Neural crest cell (in vitro differentiated cells): Measurements from ENCODE around the gene WDR70. TPM values are rescaled to one million over a fixed set of nuclear protein-coding genes. Genes with fewer than 3 reads are reported as not detected.
"Not testable (repeated sequence)": the region's sequence is repeated elsewhere in the genome, so short reads cannot be mapped to it uniquely, and the experiment has no call there.

ENCODE experiments used
- DNase-seq: peaks from one replicate; pipeline ENCODE4 v3.0.0; 2021; ENCODE audit warnings: low read depth, mixed read lengths, low spot score
- H3K27ac Mint-ChIP-seq: one replicate; pipeline ENCODE4 v1.8.0; 2021; ENCODE audit warnings: mild to moderate bottlenecking, mixed read lengths; ENCODE audit not compliant: unreplicated experiment
- H3K27me3 Mint-ChIP-seq: 2 replicates; pipeline ENCODE4 v1.8.0; 2021; ENCODE audit warnings: low read depth, mild to moderate bottlenecking, mixed read lengths
- H3K36me3 Mint-ChIP-seq: 2 replicates; pipeline ENCODE4 v1.8.0; 2021; ENCODE audit warnings: low read depth, mild to moderate bottlenecking, mixed read lengths
- H3K4me1 Mint-ChIP-seq: 2 replicates; pipeline ENCODE4 v1.8.0; 2021; ENCODE audit warnings: mixed read lengths
- H3K4me3 Mint-ChIP-seq: one replicate; pipeline ENCODE4 v1.8.0; 2021; ENCODE audit warnings: mild to moderate bottlenecking, mixed read lengths
- H3K9me3 Mint-ChIP-seq: 2 replicates; pipeline ENCODE4 v1.8.0; 2021; ENCODE audit warnings: mixed read lengths
- CTCF ChIP-seq: fragments of 200-600 bp; sonication (generic); conservative IDR thresholded peaks from 2 replicates; pipeline ENCODE4 v1.5.0; 2021; ENCODE audit warnings: antibody characterized with exemption, mild to moderate bottlenecking
- total RNA-seq: library from RNA; stranded (reverse); gene quantifications from 2 replicates; pipeline ENCODE4 v1.2.1, GENCODE V29; 2021

The WDR70 gene
- total RNA-seq, 1 donor from 2014 or later, result 46.5 TPM

GRCh38 chr5:37668524-37669047 is 289.5 kb downstream of the WDR70 start:
- DNase-seq, result no peak
- peaks cover 2% of the 10 kb centered on the region for H3K9me3 Mint-ChIP-seq
- H3K4me1 Mint-ChIP-seq, result peaks cover 5% of the 10 kb centered on the region
- H3K27ac Mint-ChIP-seq, result no peak overlapping the region
- no peak for TF ChIP-seq CTCF
- peaks cover 7% of the 10 kb centered on the region for H3K36me3 Mint-ChIP-seq
- H3K4me3 Mint-ChIP-seq, result no peak overlapping the region
- no peaks in the 10 kb centered on the region for H3K27me3 Mint-ChIP-seq

- not testable (repeated sequence) for H3K4me3 Mint-ChIP-seq, H3K27ac Mint-ChIP-seq, H3K4me1 Mint-ChIP-seq, DNase-seq, H3K27me3 Mint-ChIP-seq, H3K9me3 Mint-ChIP-seq, H3K36me3 Mint-ChIP-seq
These were observed 293.0 kb downstream of the WDR70 start for GRCh38 chr5:37672118-37672588.

GRCh38 chr5:37674361-37674760 is 295.2 kb downstream of the WDR70 start:
- peaks cover 12% of the 10 kb centered on the region for H3K36me3 Mint-ChIP-seq
- not testable (repeated sequence) for DNase-seq, H3K27ac Mint-ChIP-seq, H3K4me1 Mint-ChIP-seq, H3K27me3 Mint-ChIP-seq, H3K4me3 Mint-ChIP-seq, H3K9me3 Mint-ChIP-seq

- not testable (repeated sequence) for H3K27ac Mint-ChIP-seq, H3K27me3 Mint-ChIP-seq, DNase-seq, H3K4me3 Mint-ChIP-seq
- Mint-ChIP-seq H3K9me3 (peaks cover 28% of the 10 kb centered on the region), H3K4me1 (peaks cover 11% of the 10 kb centered on the region), H3K36me3 (peaks cover 45% of the 10 kb centered on the region)
These were observed 300.2 kb downstream of the WDR70 start for GRCh38 chr5:37679326-37679725.

GRCh38 chr5:37679903-37680302 is 300.8 kb downstream of the WDR70 start:
- Mint-ChIP-seq H3K4me1 (peaks cover 11% of the 10 kb centered on the region), H3K9me3 (peaks cover 28% of the 10 kb centered on the region), H3K36me3 (peaks cover 47% of the 10 kb centered on the region)
- not testable (repeated sequence) for H3K27me3 Mint-ChIP-seq, DNase-seq, H3K27ac Mint-ChIP-seq, H3K4me3 Mint-ChIP-seq

DNA sequence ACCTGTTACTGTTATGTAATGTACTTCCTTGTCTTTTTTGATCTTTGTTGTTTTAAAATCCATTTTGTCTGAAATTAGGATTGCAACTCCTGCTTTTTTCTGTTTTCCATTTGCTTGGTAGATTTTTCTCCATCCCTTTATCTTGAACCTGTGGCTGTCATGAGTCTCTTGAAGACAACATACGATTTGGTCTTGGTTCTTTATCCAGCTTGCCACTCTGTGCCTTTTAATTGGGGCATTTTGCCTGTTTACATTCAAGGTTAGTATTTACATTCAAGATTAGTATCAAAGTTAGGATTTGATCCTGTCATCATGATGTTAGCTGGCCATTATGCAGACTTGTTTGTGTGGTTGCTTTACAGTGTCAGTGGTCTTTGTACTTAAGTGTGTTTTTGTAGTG is 304.0 kb downstream of the WDR70 start:
- TF ChIP-seq CTCF, result no peak
- peaks cover 45% of the 10 kb centered on the region for H3K36me3 Mint-ChIP-seq
- DNase-seq, result no peak
- H3K27me3 Mint-ChIP-seq, result no peaks in the 10 kb centered on the region
- peaks cover 25% of the 10 kb centered on the region for H3K9me3 Mint-ChIP-seq
- H3K4me1 Mint-ChIP-seq, result peaks cover 11% of the 10 kb centered on the region
- H3K27ac Mint-ChIP-seq, result no peak overlapping the region
- no peak overlapping the region for H3K4me3 Mint-ChIP-seq

DNA sequence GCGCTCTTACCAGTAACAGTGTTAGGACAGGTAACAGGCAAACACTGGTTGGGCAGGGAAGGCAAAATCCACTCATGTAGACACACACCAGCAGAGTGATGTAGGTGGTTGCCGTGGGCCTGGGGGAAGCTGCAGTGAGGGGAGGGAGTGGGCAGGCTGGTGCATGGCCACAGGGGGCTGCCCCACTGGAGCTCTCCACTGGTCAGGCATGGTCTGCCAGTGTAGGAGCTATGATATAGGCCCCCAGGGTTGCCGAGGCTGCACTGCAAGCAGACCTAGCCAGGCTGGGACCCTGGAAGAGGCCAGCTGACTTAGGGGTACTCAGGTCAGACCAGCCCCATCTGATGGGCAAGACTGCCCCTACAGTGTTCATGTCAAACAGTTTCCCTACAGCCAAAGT is 306.1 kb downstream of the WDR70 start:
- no peak for TF ChIP-seq CTCF
- no peaks in the 10 kb centered on the region for H3K27me3 Mint-ChIP-seq
- H3K27ac Mint-ChIP-seq, result no peak overlapping the region

More for the DNA sequence above, 306.1 kb downstream of the WDR70 start:
- no peak overlapping the region for H3K4me3 Mint-ChIP-seq
- peaks cover 44% of the 10 kb centered on the region for H3K36me3 Mint-ChIP-seq
- peaks cover 11% of the 10 kb centered on the region for H3K4me1 Mint-ChIP-seq
- no peak for DNase-seq
- H3K9me3 Mint-ChIP-seq, result peaks cover 25% of the 10 kb centered on the region
